ENCODE measurements around the gene CISD3.

CISD3 gene

DNA sequence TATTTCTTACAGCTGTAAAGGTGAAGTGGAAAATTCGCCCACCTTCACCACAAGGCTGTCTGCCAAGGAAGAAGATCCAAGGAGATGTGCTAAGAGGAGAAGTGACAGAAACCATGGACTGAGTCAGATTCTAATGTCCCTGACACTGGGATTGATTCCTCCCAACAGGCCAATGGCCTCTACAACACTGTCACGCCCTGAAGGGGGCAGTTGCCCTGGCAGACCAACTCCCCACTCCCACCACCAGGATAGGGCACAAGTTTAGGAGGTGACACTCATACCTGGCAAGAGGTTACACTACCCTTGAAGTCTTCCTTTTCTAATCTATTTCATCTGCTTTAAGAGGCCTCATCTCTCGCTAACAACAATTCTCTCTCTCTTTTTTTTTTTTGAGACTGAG, 53.1 kb downstream of the CISD3 start:
- no peak for DNase-seq

All from activated CD4-positive, alpha-beta T cell treated with anti-CD3 and anti-CD28 coated beads, Interleukin-10, Interleukin-2, amounts not matched to agents 100 ng/mL and 50 ng/mL, durations not matched to agents 16 hours and 8 hours (primary cell).